HG02588 (cell line): ENCODE measurements around the gene MYO18A.
"Not testable (repeated sequence)": the region's sequence is repeated elsewhere in the genome, so short reads cannot be mapped to it uniquely, and the experiment has no call there.

Experiments
- ATAC-seq: cut with Tn5 transposase; IDR thresholded peaks from one replicate; pipeline ENCODE4 v1.9.1; 2021; ENCODE audit warnings: mild to moderate bottlenecking, moderate library complexity; ENCODE audit not compliant: unreplicated experiment

Gene MYO18A

GRCh38 chr17:29180034-29180787 lies at the start of gene MYO18A:
Gene MYO18A, minus strand, starts transcription at chr17:29180398. Its CDS starts 13,458 bp downstream, at chr17:29166940.
- peak; percentile 83 for ATAC-seq

GRCh38 chr17:29225396-29225795 lies 45.2 kb upstream of the MYO18A start:
- no peak for ATAC-seq

- ATAC-seq, result not testable (repeated sequence)
Observed at GRCh38 chr17:29221338-29221737, 41.1 kb upstream of the MYO18A start.

GRCh38 chr17:29219378-29220047 lies 39.3 kb upstream of the MYO18A start:
- no peak for ATAC-seq

GRCh38 chr17:29216856-29217255 lies 36.7 kb upstream of the MYO18A start:
- no peak for ATAC-seq

GRCh38 chr17:29216181-29216580 lies 36.0 kb upstream of the MYO18A start:
- ATAC-seq, result no peak

GRCh38 chr17:29215717-29216116 lies 35.5 kb upstream of the MYO18A start:
- no peak for ATAC-seq

GRCh38 chr17:29215174-29215573 lies 35.0 kb upstream of the MYO18A start:
- no peak for ATAC-seq

- ATAC-seq, result no peak
Observed at GRCh38 chr17:29214215-29215146, 34.3 kb upstream of the MYO18A start.

- no peak for ATAC-seq
Observed at GRCh38 chr17:29212681-29213121, 32.5 kb upstream of the MYO18A start.

GRCh38 chr17:29212094-29212631 lies 32.0 kb upstream of the MYO18A start:
- no peak for ATAC-seq

- no peak for ATAC-seq
Observed at GRCh38 chr17:29210879-29211278, 30.7 kb upstream of the MYO18A start.

GRCh38 chr17:29209073-29209472 lies 28.9 kb upstream of the MYO18A start:
- ATAC-seq, result no peak

- no peak for ATAC-seq
Observed at GRCh38 chr17:29207975-29208374, 27.8 kb upstream of the MYO18A start.

GRCh38 chr17:29205047-29205446 lies 24.8 kb upstream of the MYO18A start:
- no peak for ATAC-seq

GRCh38 chr17:29204068-29204804 lies 24.0 kb upstream of the MYO18A start:
- not testable (repeated sequence) for ATAC-seq

- no peak for ATAC-seq
Observed at GRCh38 chr17:29197516-29198272, 17.5 kb upstream of the MYO18A start.

- no peak for ATAC-seq
Observed at GRCh38 chr17:29196769-29197515, 16.7 kb upstream of the MYO18A start.
